A673 (cell line): ENCODE measurements around the gene NUBPL. TPM values are rescaled to one million over a fixed set of nuclear protein-coding genes. Genes with fewer than 3 reads are reported as not detected.

Experiments used
- BruUV-seq: library from RNA; stranded (reverse); fragments of 400-500 nt; replicated peaks from 2 replicates; lab custom pipeline; 2021; lab: Mats Ljungman, UMichigan
- CTCF ChIA-PET: fragments of 300-600 bp; sonication (Branson Sonifier 250); formaldehyde crosslinking; loops from one replicate; lab custom pipeline; 2022; ENCODE audit warnings: antibody characterized with exemption; lab: Charles Lee
- POLR2A ChIA-PET: fragments of 300-600 bp; sonication (Branson Sonifier 250); formaldehyde crosslinking; loops from one replicate; lab custom pipeline; 2022; ENCODE audit warnings: antibody characterized with exemption; ENCODE audit not compliant: low non-redundant PET; lab: Charles Lee
- DNase-seq: peaks from one replicate; pipeline ENCODE4 v3.0.0-alpha.2; 2015; ENCODE audit warnings: low spot score
- H3K27ac ChIP-seq: fragments of 200-600 bp; sonication (generic); 2 replicates; pipeline ENCODE4 v1.5.1; 2016; ENCODE audit warnings: mixed run types, low read depth, mild to moderate bottlenecking, mixed read lengths, antibody characterized with exemption, low read length; ENCODE audit not compliant: poor library complexity, severe bottlenecking
- H3K27me3 ChIP-seq: fragments of 200-600 bp; sonication (generic); replicated peaks from 2 replicates; pipeline ENCODE4 v1.6.1; 2017; ENCODE audit warnings: mixed run types, low read depth, mild to moderate bottlenecking, mixed read lengths, antibody characterized with exemption, low read length; ENCODE audit not compliant: insufficient read depth, poor library complexity
- H3K36me3 ChIP-seq: fragments of 200-600 bp; sonication (generic); 2 replicates; pipeline ENCODE4 v1.6.1; 2016; ENCODE audit warnings: mixed run types, mild to moderate bottlenecking, mixed read lengths, antibody characterized with exemption, low read length; ENCODE audit not compliant: insufficient read depth, poor library complexity, severe bottlenecking
- H3K4me1 ChIP-seq: fragments of 200-600 bp; sonication (generic); 2 replicates; pipeline ENCODE4 v1.6.1; 2017; ENCODE audit warnings: mixed run types, mild to moderate bottlenecking, mixed read lengths, antibody characterized with exemption, low read length; ENCODE audit not compliant: insufficient read depth, poor library complexity, severe bottlenecking
- H3K4me3 ChIP-seq: fragments of 200-600 bp; sonication (generic); 2 replicates; pipeline ENCODE4 v1.5.1; 2016; ENCODE audit warnings: low read depth, mixed run types, mild to moderate bottlenecking, mixed read lengths, low read length; ENCODE audit not compliant: poor library complexity, severe bottlenecking
- H3K9me3 ChIP-seq: fragments of 200-600 bp; sonication (generic); 2 replicates; pipeline ENCODE4 v1.6.1; 2016; ENCODE audit warnings: mixed run types, low read depth, mild to moderate bottlenecking, mixed read lengths, antibody characterized with exemption, low read length; ENCODE audit not compliant: poor library complexity, severe bottlenecking
- EZH2 ChIP-seq: fragments of 200-600 bp; sonication (generic); IDR thresholded peaks from 2 replicates; pipeline ENCODE4 v1.6.1; 2017; ENCODE audit warnings: borderline replicate concordance, low read depth, mild to moderate bottlenecking, mixed read lengths, antibody characterized with exemption, low read length; ENCODE audit not compliant: poor library complexity, severe bottlenecking
- intact Hi-C: fragments of 100-400 bp; cut with micrococcal nuclease; formaldehyde crosslinking; loops from one replicate; pipeline ENCODE4 v1.10.0; 2022; ENCODE audit not compliant: unreplicated experiment
- total RNA-seq: library from RNA; stranded (reverse); gene quantifications from 2 replicates; pipeline ENCODE4 v1.2.3, GENCODE V29; 2021
- TF ChIP-seq, protein P1 (sequence below): fragments of 300-800, 200-600 bp; sonication (generic); conservative IDR thresholded peaks from 2 replicates; pipeline ENCODE4 v1.5.1; 2017; ENCODE audit warnings: low read depth, mild to moderate bottlenecking, antibody characterized with exemption, low read length, moderate library complexity, mixed read lengths

The NUBPL gene
- total RNA-seq, 1 experiment from 2014 or later = 15.5 TPM

DNA sequence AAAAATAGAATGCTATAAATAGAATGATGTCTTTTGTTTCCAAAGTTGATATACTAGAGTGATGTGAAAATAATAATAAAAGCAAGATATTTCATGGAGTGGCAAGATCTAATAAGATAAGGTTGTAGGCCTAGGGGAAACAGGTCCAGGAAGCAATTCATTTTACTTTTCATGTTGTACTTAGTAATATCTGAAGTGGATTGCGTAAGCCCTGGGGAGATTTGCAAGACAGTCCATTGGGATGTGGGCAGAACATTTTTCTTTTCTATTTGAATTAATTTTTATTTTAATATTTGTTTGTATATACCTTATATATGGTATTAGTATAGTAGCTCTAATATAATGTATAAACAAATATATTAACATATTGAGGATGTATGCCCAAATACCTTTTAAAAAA, 7.5 kb downstream of the NUBPL start:
- H3K36me3 ChIP-seq = no peaks in the 10 kb centered on the region
- peaks cover 11% of the 10 kb centered on the region for H3K4me1 ChIP-seq
- peak; percentile 30 for DNase-seq
- BruUV-seq = no TSS peak
- ChIA-PET POLR2A (no interaction called here), CTCF (no interaction called here)
- H3K27ac ChIP-seq = peak overlapping the region; percentile 46
- TF ChIP-seq, protein P1, sequence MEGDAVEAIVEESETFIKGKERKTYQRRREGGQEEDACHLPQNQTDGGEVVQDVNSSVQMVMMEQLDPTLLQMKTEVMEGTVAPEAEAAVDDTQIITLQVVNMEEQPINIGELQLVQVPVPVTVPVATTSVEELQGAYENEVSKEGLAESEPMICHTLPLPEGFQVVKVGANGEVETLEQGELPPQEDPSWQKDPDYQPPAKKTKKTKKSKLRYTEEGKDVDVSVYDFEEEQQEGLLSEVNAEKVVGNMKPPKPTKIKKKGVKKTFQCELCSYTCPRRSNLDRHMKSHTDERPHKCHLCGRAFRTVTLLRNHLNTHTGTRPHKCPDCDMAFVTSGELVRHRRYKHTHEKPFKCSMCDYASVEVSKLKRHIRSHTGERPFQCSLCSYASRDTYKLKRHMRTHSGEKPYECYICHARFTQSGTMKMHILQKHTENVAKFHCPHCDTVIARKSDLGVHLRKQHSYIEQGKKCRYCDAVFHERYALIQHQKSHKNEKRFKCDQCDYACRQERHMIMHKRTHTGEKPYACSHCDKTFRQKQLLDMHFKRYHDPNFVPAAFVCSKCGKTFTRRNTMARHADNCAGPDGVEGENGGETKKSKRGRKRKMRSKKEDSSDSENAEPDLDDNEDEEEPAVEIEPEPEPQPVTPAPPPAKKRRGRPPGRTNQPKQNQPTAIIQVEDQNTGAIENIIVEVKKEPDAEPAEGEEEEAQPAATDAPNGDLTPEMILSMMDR = no peak
- TF ChIP-seq EZH2 = no peak
- H3K27me3 ChIP-seq = no peaks in the 10 kb centered on the region
- no peaks in the 10 kb centered on the region for H3K9me3 ChIP-seq
- H3K4me3 ChIP-seq = no peak overlapping the region
- intact Hi-C loops = no loop called here

DNA sequence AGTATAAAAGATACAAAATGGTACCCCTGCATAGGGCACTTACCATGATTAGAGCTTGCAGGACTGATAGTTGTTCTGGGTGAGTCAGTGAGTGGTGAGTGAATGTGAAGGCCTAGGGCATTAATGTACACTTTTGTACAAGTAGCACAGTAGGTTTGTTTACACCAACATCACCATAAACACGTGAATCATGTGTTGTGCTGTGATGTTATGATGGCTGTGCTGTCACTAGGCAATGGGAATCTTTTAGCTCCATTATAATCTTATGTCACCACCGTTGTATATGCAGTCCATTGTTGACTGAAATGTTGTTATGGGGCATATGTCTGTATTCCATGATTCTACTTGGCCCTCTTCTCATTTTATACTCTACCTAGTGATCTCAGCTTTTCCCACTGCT, 11.8 kb downstream of the NUBPL start:
- intact Hi-C loops = no loop called here
- CTCF ChIA-PET = no interaction called here
- no peak for TF ChIP-seq EZH2
- TF ChIP-seq, protein P1 = no peak

DNA sequence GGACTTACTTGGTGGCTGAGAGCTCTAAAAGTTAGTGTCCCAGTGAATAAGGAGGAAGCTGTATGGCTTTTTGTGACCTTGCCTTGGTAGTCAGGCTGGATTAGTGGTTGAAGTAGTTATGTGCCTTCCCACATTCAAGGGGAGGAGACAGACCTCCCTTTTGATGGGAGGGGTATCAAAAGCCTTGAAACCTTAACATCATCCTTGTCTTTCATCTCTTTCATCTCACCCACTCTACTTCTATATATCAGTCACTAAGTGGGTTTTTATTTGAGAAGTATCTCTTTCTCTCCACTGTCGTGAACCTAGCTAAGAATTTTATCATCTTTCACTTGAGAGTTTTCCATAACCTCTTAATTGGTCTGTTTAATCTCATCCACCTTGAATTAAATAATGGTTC, 15.7 kb downstream of the NUBPL start:
- no peak overlapping the region for H3K4me3 ChIP-seq
- intact Hi-C loops = no loop called here
- H3K9me3 ChIP-seq = no peaks in the 10 kb centered on the region
- POLR2A ChIA-PET = no interaction called here
- TF ChIP-seq, protein P1 = no peak
- no peak for TF ChIP-seq EZH2
- CTCF ChIA-PET = no interaction called here
- BruUV-seq = no TSS peak
- no peak overlapping the region for H3K27ac ChIP-seq
- no peak for DNase-seq
- H3K4me1 ChIP-seq = no peaks in the 10 kb centered on the region
- H3K27me3 ChIP-seq = no peaks in the 10 kb centered on the region
- no peaks in the 10 kb centered on the region for H3K36me3 ChIP-seq

More for the DNA sequence above, 11.8 kb downstream of the NUBPL start:
- no peak for DNase-seq
- peaks cover 8% of the 10 kb centered on the region for H3K4me1 ChIP-seq
- no peak overlapping the region for H3K27ac ChIP-seq
- BruUV-seq = no TSS peak
- no peak overlapping the region for H3K4me3 ChIP-seq
- no peaks in the 10 kb centered on the region for H3K36me3 ChIP-seq
- H3K27me3 ChIP-seq = no peaks in the 10 kb centered on the region
- POLR2A ChIA-PET = no interaction called here
- no peaks in the 10 kb centered on the region for H3K9me3 ChIP-seq
